Astrocyte (in vitro differentiated cells and primary cell): ENCODE results near the gene SPNS1. TPM values are rescaled to one million over a fixed set of nuclear protein-coding genes. Genes with fewer than 3 reads are reported as not detected.

Experiments
- DNase-seq: peaks from one replicate; pipeline ENCODE4 v3.0.0-alpha.2; 2010; ENCODE audit warnings: low read depth
- FAIRE-seq: peaks from 2 replicates; lab custom pipeline; 2011; peaks lifted over from hg19 to GRCh38; lab: Jason Lieb, UNC
- H2AFZ ChIP-seq: 2 replicates; pipeline ENCODE4 v1.6.0; 2012; ENCODE audit warnings: low read depth, low read length, inconsistent platforms
- H3K27ac ChIP-seq: 2 replicates; pipeline ENCODE4 v1.5.1; 2011; ENCODE audit warnings: low read depth, low read length, inconsistent platforms
- H3K27me3 ChIP-seq: 2 replicates; pipeline ENCODE4 v1.6.0; 2011; ENCODE audit warnings: low read length, inconsistent platforms; ENCODE audit not compliant: insufficient read depth
- H3K36me3 ChIP-seq: 2 replicates; pipeline ENCODE4 v1.5.1; 2011; ENCODE audit warnings: low read length, inconsistent platforms; ENCODE audit not compliant: insufficient read depth
- H3K4me1 ChIP-seq: 2 replicates; pipeline ENCODE4 v1.5.1; 2011; ENCODE audit warnings: low read length, inconsistent platforms; ENCODE audit not compliant: insufficient read depth
- H3K4me2 ChIP-seq: 2 replicates; pipeline ENCODE4 v1.6.0; 2012; ENCODE audit warnings: low read length, inconsistent platforms
- H3K4me3 ChIP-seq: 2 replicates; pipeline ENCODE4 v1.5.1; 2011; ENCODE audit warnings: low read depth, mild to moderate bottlenecking, low read length, inconsistent platforms; ENCODE audit not compliant: insufficient read depth
- H3K79me2 ChIP-seq: 2 replicates; pipeline ENCODE4 v1.6.0; 2012; ENCODE audit warnings: mild to moderate bottlenecking, low read length, inconsistent platforms; ENCODE audit not compliant: insufficient read depth
- H3K9ac ChIP-seq: 2 replicates; pipeline ENCODE4 v1.6.0; 2012; ENCODE audit warnings: mild to moderate bottlenecking, low read length, inconsistent platforms
- H3K9me3 ChIP-seq: 2 replicates; pipeline ENCODE4 v1.5.1; 2012; ENCODE audit warnings: low read depth, mild to moderate bottlenecking, low read length, inconsistent platforms; ENCODE audit not compliant: insufficient read depth
- H4K20me1 ChIP-seq: 2 replicates; pipeline ENCODE4 v1.6.0; 2012; ENCODE audit warnings: low read length, inconsistent platforms; ENCODE audit not compliant: insufficient read depth
- H3K27ac Mint-ChIP-seq: one replicate; pipeline ENCODE4 v1.8.0; 2021; ENCODE audit warnings: mild to moderate bottlenecking, mixed read lengths; ENCODE audit not compliant: unreplicated experiment
- H3K27me3 Mint-ChIP-seq: one replicate; pipeline ENCODE4 v1.8.0; 2021; ENCODE audit warnings: low read depth, mixed read lengths; ENCODE audit not compliant: unreplicated experiment
- H3K36me3 Mint-ChIP-seq: one replicate; pipeline ENCODE4 v1.8.0; 2021; ENCODE audit warnings: low read depth, mixed read lengths; ENCODE audit not compliant: unreplicated experiment
- H3K4me1 Mint-ChIP-seq: one replicate; pipeline ENCODE4 v1.8.0; 2021; ENCODE audit warnings: low read depth, mixed read lengths; ENCODE audit not compliant: unreplicated experiment
- H3K4me3 Mint-ChIP-seq: one replicate; pipeline ENCODE4 v1.8.0; 2021; ENCODE audit warnings: mild to moderate bottlenecking, moderate library complexity, mixed read lengths; ENCODE audit not compliant: unreplicated experiment
- H3K9me3 Mint-ChIP-seq: one replicate; pipeline ENCODE4 v1.8.0; 2021; ENCODE audit warnings: mild to moderate bottlenecking, mixed read lengths; ENCODE audit not compliant: unreplicated experiment
- EZH2 ChIP-seq: IDR thresholded peaks from 2 replicates; pipeline ENCODE4 v1.6.1; 2012; ENCODE audit warnings: mild to moderate bottlenecking, low read length, inconsistent platforms; ENCODE audit not compliant: insufficient read depth
- total RNA-seq: library from RNA; stranded (reverse); gene quantifications from 2 replicates; pipeline ENCODE4 v1.2.1, GENCODE V29; 2021
- TF ChIP-seq, protein P1 (sequence below): IDR thresholded peaks from 2 replicates; pipeline ENCODE4 v1.5.1; 2011; ENCODE audit warnings: low read depth, mild to moderate bottlenecking, inconsistent platforms, low read length, moderate library complexity; ENCODE audit not compliant: insufficient read depth

Gene SPNS1
- total RNA-seq, 1 donor from 2014 or later: 57.8 TPM

- Histone ChIP-seq H3K9ac (no peak within 1 kb of the TSS), H3K27me3 (no peaks in the 10 kb centered on the region), H3K36me3 (no peaks in the 10 kb centered on the region), H3K27ac (no peak within 1 kb of the TSS), H3K4me2 (no peak within 1 kb of the TSS), H3K9me3 (no peaks in the 10 kb centered on the region), H2AFZ (no peak within 1 kb of the TSS), H3K4me3 (no peak within 1 kb of the TSS), H4K20me1 (no peaks in the 10 kb centered on the region), H3K4me1 (no peaks in the 10 kb centered on the region), H3K79me2 (no peaks in the 10 kb centered on the region)
- H3K4me3 Mint-ChIP-seq: no peak within 1 kb of the TSS
- no peak for TF ChIP-seq EZH2
- TF ChIP-seq, protein P1, sequence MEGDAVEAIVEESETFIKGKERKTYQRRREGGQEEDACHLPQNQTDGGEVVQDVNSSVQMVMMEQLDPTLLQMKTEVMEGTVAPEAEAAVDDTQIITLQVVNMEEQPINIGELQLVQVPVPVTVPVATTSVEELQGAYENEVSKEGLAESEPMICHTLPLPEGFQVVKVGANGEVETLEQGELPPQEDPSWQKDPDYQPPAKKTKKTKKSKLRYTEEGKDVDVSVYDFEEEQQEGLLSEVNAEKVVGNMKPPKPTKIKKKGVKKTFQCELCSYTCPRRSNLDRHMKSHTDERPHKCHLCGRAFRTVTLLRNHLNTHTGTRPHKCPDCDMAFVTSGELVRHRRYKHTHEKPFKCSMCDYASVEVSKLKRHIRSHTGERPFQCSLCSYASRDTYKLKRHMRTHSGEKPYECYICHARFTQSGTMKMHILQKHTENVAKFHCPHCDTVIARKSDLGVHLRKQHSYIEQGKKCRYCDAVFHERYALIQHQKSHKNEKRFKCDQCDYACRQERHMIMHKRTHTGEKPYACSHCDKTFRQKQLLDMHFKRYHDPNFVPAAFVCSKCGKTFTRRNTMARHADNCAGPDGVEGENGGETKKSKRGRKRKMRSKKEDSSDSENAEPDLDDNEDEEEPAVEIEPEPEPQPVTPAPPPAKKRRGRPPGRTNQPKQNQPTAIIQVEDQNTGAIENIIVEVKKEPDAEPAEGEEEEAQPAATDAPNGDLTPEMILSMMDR: no peak
- H3K36me3 Mint-ChIP-seq: peaks cover 3% of the 10 kb centered on the region
- DNase-seq: no peak
- no peak for FAIRE-seq
- H3K9me3 Mint-ChIP-seq: peaks cover 5% of the 10 kb centered on the region
- H3K27me3 Mint-ChIP-seq: peaks cover 20% of the 10 kb centered on the region
- H3K4me1 Mint-ChIP-seq: no peaks in the 10 kb centered on the region
- no peak within 1 kb of the TSS for H3K27ac Mint-ChIP-seq
These were observed 42.8 kb upstream of the SPNS1 start, which contains the start of gene CD19 for GRCh38 chr16:28931801-28932225. Gene CD19 (plus strand): TSS chr16:28931971. CDS start chr16:28932001, 30 bp downstream.

GRCh38 chr16:28932339-28933141, 42.0 kb upstream of the SPNS1 start:
- peaks cover 21% of the 10 kb centered on the region for H3K27me3 Mint-ChIP-seq
- Histone ChIP-seq H3K4me3 (no peak overlapping the region), H3K4me2 (no peak overlapping the region), H3K27me3 (no peaks in the 10 kb centered on the region), H2AFZ (no peak overlapping the region), H3K9ac (no peak overlapping the region), H4K20me1 (no peaks in the 10 kb centered on the region), H3K27ac (no peak overlapping the region), H3K36me3 (no peaks in the 10 kb centered on the region), H3K79me2 (no peaks in the 10 kb centered on the region), H3K4me1 (no peaks in the 10 kb centered on the region), H3K9me3 (no peaks in the 10 kb centered on the region)
- peaks cover 3% of the 10 kb centered on the region for H3K36me3 Mint-ChIP-seq
- DNase-seq (no peak), FAIRE-seq (no peak)
- H3K9me3 Mint-ChIP-seq: peaks cover 5% of the 10 kb centered on the region
- H3K4me1 Mint-ChIP-seq: no peaks in the 10 kb centered on the region
- H3K4me3 Mint-ChIP-seq: no peak overlapping the region
- TF ChIP-seq EZH2: no peak
- no peak overlapping the region for H3K27ac Mint-ChIP-seq

DNA sequence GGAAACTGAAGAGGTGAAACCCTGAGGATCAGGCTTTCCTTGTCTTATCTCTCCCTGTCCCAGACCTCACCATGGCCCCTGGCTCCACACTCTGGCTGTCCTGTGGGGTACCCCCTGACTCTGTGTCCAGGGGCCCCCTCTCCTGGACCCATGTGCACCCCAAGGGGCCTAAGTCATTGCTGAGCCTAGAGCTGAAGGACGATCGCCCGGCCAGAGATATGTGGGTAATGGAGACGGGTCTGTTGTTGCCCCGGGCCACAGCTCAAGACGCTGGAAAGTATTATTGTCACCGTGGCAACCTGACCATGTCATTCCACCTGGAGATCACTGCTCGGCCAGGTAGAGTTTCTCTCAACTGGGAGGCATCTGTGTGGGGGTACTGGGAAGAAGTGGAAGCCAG, 41.4 kb upstream of the SPNS1 start:
- Mint-ChIP-seq H3K4me3 (no peak overlapping the region), H3K27ac (no peak overlapping the region), H3K27me3 (peaks cover 26% of the 10 kb centered on the region), H3K4me1 (no peaks in the 10 kb centered on the region), H3K9me3 (peaks cover 5% of the 10 kb centered on the region), H3K36me3 (peaks cover 3% of the 10 kb centered on the region)
- H3K4me1 ChIP-seq: no peaks in the 10 kb centered on the region
- H3K4me3 ChIP-seq: no peak overlapping the region
- H3K9me3 ChIP-seq: no peaks in the 10 kb centered on the region
- FAIRE-seq: no peak
- no peak overlapping the region for H3K9ac ChIP-seq
- no peaks in the 10 kb centered on the region for H4K20me1 ChIP-seq
- H3K36me3 ChIP-seq: no peaks in the 10 kb centered on the region
- no peak overlapping the region for H2AFZ ChIP-seq
- H3K79me2 ChIP-seq: no peaks in the 10 kb centered on the region
- no peak overlapping the region for H3K4me2 ChIP-seq
- DNase-seq: no peak
- no peak for TF ChIP-seq EZH2
- TF ChIP-seq, protein P1: no peak
- H3K27me3 ChIP-seq: no peaks in the 10 kb centered on the region
- no peak overlapping the region for H3K27ac ChIP-seq
